ENCODE results near the gene DTX3L.

The DTX3L gene

DNA sequence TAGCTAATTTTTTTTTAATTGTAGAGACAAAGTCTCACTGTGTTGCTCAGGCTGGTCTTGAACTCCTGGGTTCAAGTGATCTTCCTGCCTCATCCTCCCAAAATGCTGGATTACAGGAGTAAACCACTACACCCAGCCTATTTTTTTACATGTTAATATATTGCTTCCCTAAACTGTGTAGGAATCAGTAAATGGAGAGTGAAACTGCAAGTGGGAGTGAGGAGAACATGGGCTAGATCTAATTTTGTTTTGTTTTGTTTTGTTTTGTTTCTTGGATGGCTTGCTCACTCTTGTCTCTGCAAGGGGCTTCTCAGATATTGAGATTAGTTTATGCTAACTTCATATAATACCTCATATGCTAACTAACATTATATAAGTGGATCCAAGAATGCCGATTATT, 44.8 kb downstream of the DTX3L start:
- no peak for DNase-seq

GRCh38 chr3:122609798-122610559, 45.8 kb downstream of the DTX3L start:
- no peak for DNase-seq

DNA sequence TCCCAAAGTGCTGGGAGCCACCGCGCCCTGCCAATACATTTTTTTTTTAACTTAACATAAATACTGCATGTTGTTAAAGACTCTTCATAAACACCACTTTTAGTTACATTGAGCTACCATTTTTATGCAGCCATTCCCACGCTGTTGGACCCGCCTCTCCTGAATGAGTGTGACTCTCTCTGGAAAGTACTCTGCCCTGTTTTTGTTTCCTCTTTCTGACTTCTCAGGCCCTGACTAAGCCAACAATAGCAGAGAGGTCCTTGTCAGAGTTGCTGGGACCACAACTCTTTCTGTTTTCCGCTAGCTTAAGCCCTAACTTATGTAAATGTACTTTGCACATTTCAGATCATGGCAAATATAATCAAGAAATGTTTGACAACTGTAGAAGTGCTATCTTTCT, 48.6 kb downstream of the DTX3L start:
- DNase-seq = no peak

DNA sequence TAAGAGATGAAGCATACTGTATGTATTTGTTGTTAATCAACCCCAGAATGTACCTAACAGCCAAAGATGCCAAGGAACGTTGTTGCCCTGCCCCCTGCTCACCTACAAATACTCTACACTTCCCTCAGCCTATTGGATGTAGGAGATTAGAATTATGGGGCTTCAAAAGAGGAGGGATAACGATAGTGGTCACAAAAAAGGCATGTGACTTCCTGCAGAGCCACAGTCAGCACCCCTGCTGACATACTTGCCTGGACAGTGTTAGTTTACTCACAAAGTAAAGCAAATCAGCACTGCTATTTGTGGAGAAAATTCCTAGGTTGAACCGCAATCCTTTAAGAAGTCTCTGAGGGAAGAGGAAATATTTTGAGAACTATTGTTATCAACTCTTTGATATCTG, 51.2 kb downstream of the DTX3L start:
- DNase-seq = no peak

DNA sequence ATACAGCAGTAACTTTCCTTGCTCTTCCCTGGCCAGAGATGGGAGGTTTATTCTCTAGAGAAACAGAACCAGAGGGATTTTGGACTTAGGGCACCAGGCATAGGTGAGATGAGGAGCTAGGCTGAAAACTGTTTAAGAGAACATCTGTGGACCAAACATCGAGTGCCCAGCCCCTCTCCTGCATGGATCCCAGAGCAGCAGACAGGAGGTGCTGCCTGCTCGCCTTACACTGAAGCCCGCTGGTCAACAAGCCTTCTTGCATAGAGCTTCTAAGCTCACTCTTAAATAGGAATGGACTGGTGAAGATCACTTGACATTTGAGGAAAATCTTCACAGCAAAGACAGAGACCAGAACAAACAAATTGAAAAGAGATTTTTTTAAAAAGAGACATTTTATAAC, 54.5 kb downstream of the DTX3L start:
- no peak for DNase-seq

DNA sequence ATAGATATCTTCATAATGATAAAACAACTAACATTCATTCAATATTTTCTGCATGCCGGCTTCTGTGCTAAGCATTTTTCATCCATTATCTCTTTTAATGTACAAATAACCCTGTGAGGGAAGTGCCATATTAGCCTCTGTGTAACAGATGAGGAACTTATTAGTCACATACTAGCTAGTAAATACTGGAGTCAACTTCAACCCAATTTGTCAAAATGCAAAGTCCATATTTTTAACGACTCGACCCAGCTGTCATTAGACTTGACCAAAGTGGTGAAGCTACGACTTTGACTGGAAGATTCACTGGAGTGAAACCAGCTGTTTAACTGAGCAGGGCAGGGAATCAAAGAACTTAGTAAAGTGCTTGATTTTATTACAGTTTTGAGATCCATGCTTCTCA, 54.9 kb downstream of the DTX3L start:
- DNase-seq = no peak

DNA sequence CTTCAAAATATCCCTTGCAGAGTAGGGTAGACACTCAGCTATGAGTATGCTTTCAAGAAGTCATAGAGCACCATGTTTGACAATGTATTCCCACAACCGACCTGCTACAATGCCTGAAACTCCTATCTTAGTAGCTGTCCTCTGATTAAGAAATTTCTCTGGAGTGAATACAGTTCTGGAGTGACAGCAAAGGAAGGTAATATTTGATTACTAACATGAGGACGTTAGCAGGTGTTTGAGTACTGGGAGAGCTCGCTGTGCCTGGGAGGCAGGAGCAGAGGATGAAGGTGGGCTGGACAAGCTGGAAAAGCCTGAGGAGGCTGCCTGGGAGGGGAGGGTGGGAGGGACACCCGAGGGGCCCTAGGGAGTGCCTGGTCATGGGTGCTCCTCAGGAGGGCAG, 56.3 kb downstream of the DTX3L start:
- no peak for DNase-seq

- no peak for DNase-seq
Measured at GRCh38 chr3:122621112-122621511, 57.0 kb downstream of the DTX3L start.

DNA sequence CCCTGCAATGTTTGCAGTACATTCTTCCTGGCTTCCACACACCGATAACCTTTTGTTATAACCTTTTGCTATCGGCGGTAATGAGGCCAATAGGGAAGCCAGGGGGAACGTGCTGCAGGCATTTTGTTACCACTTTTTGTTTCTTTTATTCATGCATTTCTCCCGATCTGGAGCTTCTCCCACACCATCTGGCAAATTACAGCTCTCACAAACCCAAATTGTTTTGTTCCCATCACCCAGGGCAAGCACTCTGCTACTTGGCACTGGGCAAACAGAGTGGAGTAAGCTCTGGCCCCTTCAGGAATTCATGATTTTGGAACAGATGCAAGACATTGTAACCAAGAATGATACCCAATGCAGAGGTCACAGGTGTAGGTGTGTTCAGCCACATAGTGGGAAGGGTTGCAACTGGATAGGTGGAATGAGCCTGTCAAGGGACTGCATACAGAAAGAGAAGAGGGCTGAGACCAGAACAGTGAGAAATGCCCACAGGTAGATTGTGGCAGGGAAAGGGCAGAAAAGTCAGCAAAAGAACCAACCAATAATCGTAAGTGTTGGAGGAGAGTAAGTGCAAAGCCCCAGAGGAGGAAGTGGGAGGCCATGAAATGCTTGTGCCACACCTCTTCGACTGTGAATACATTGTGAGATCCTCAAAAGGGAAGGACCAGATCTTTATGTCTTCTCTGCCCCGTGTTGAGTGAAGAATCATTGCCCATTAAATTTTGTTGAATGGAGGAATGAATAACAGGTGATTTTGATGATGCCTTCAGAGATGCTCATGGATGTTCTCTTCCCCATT, 59.1 kb downstream of the DTX3L start:
- DNase-seq = no peak

Data from GF-D8 (cell line).